ACHN (cell line): Measurements from ENCODE around the gene PSG3.
"Not testable (repeated sequence)": the region's sequence is repeated elsewhere in the genome, so short reads cannot be mapped to it uniquely, and the experiment has no call there.

Source experiments
- DNase-seq: peaks from one replicate; pipeline ENCODE4 v3.0.0-alpha.2; 2015
- in situ Hi-C: cut with HindIII; loops from 2 replicates; pipeline ENCODE4 v1.10.0; 2017; ENCODE audit warnings: low sequenced_read_pairs, low pct_ligation_motif_present, low pct_unique_long_range_greater_than_20kb

The PSG3 gene

DNA sequence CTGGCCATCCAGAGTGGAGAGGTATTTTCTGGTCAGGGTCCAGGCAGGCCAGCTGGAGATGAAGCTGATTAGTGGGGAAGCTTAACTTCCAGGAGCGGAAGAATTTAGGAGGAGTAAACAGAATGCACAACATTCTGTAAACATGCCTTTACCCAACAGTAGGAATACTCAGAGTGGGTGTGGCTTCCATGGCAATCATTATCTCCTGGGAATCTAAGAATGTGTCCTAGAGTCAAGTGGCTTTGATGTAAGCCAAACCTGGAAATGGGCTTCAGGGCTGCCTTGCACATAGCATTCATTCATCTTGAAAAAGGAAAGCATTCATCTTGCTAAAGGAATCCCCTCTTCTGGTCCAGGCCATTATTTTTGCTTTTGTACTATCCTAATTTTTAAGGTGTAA is 29.3 kb downstream of the PSG3 start:
- DNase-seq, in situ Hi-C loops: not testable (repeated sequence)

DNA sequence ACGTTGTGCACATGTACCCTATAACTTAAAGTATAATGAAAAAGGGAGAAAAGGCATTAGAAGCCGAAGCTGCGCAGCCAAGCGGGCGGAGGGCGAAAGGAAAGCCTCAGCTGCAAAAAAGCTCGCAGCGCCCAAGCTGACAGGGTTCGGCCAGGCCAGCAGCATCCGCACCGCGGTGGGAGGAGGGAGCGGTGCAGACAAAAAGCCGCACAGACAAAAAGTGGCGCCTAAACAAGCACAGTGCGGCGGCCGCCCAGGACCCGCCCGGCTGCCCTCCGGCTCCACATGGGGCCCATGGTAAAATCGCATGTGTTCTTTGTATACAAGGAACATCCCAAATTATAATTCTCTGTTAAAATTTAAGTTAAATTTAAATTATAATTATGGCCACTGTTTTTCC is 42.4 kb downstream of the PSG3 start:
- no peak for DNase-seq
- in situ Hi-C loops = no loop called here

DNA sequence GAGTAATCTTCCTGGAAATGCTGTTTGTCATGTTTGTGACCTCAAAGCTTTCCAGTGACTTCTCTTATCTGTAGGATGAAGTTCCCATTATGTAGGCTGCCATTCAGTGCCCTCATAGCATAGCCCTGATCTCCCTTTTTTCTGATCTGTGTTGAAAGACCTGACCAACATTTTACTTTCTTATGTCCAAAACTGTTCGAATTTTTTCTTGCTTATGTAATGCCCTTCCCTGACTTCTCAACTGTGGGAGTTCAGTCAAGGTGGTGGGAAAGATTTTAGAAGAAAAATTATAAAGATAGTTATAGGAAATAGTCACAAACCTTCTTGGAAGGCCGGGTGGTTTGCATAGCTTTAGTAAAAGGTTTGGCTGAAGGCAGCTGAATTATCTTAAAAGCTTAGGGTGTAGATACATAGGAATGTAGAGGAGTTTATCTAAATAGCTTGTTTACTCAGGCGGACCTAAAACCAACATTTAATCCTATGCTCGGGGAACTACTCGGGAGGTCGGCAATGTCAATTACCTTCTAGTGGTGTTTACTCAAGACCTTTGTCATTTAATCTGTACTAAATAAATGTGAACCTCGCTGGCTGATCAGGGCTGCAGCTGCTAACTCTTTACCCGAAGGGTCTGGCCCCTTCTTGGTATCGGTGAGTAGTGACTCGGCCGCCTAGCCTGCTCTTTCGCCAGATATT is 44.3 kb downstream of the PSG3 start:
- in situ Hi-C loops = no loop called here
- DNase-seq = no peak

DNA sequence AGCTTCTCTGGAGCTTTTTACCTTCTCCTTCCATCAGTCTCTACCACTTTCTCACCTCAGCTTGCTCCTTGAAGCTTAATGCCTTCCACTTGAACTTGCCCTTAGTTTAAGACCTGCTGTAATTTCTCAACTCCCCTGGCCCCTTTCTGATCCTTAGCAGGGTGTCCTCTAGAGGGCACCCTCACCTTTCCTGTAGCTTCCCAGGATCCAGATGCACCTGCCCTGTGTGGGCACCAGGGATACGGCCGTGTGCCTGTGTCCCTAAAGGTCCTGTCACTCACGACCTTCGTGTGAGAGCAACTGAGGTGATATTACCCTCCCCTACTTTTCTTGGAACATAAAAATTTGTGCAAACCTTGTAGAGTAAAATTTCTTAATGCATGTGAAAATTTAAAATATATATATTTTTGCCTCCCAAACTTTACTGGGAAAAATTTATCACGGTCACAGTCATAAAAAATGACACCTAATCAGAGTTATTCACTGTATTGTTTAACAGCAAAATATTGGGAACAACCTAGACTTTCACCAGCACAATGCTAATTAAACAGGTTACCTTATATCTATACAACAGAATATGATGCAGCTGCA is 46.4 kb downstream of the PSG3 start:
- DNase-seq = peak; percentile 62
- in situ Hi-C loops = no loop called here

DNA sequence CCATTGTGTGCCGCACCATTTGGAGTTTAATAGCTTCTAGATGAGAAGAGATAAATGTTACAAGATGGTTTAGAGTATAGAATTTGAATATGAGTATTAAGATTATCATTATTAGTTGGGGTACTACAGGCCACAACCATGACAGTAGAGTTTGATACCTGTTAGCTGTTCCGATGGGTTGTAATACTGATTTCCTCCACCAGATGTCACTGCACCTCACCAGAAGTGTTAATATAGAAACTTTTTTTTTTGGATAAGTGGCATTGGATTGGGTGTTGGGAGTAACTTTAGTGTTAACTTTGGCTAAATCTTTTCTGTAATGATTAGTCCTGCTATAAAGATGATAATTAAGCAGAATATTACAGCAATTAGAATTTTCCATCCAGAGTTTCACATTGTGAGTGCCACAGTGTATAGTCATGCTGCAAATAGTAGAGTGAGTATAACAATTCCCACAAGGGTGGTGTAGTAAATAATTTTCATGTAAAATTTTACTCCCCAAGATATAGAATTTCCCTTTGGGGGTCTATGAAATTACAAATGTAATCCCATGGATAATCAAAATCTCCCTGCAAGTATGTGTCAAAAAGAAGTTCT is 56.3 kb downstream of the PSG3 start:
- DNase-seq = peak; percentile 42
- in situ Hi-C loops = no loop called here

DNA sequence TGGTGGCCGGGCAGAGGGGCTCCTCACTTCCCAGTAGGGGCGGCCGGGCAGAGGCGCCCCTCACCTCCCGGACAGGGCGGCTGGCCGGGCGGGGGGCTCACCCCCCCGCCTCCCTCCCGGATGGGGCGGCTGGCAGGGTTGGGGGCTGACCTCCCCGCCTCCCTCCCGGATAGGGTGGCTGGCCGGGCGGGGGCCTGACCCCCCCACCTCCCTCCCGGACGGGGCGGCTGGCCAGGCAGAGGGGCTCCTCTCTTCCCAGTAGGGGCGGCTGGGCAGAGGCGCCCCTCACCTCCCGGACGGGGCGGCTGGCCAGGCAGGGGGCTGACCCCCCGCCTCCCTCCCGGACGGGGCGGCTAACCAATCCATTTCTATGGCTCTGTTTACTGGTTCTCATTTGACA is 64.0 kb downstream of the PSG3 start:
- DNase-seq, in situ Hi-C loops: not testable (repeated sequence)

DNA sequence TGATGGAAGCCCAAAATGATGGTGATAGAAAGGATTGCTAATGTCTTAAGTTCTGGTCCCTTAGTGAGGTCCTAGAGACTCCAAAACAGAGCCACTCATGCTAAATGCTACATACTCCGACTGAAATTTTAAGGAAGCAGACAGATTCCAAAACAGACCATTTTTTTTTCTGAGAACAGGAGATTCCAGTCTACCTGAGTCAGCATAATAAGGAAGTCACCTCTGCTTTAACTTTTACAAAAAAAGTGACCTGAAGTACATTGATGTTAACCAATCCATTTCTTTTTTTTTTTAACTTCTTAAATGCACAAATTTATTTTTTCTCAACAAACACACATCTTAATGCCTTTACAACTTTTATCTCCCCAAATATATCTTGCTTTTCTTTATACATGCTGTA is 65.7 kb downstream of the PSG3 start:
- in situ Hi-C loops, DNase-seq: not testable (repeated sequence)
